Stimulated activated naive CD4-positive, alpha-beta T cell treated with Interleukin-2 at 50 U/mL for 16 hours (primary cell): ENCODE measurements around the gene KIZ.

Source experiments
- DNase-seq: peaks from one replicate; lab custom pipeline; 2025; lab: John Stamatoyannopoulos, UW

KIZ gene, protein sequence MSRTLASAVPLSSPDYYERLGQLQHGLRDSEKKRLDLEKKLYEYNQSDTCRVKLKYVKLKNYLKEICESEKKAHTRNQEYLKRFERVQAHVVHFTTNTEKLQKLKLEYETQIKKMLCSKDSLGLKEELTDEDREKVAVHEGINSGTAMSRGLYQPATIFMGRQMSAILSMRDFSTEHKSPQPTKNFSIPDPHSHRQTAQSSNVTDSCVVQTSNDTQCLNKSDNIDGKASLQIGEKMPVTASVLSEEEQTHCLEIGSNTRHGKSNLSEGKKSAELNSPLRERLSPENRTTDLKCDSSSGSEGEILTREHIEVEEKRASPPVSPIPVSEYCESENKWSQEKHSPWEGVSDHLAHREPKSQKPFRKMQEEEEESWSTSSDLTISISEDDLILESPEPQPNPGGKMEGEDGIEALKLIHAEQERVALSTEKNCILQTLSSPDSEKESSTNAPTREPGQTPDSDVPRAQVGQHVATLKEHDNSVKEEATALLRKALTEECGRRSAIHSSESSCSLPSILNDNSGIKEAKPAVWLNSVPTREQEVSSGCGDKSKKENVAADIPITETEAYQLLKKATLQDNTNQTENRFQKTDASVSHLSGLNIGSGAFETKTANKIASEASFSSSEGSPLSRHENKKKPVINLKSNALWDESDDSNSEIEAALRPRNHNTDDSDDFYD

DNA sequence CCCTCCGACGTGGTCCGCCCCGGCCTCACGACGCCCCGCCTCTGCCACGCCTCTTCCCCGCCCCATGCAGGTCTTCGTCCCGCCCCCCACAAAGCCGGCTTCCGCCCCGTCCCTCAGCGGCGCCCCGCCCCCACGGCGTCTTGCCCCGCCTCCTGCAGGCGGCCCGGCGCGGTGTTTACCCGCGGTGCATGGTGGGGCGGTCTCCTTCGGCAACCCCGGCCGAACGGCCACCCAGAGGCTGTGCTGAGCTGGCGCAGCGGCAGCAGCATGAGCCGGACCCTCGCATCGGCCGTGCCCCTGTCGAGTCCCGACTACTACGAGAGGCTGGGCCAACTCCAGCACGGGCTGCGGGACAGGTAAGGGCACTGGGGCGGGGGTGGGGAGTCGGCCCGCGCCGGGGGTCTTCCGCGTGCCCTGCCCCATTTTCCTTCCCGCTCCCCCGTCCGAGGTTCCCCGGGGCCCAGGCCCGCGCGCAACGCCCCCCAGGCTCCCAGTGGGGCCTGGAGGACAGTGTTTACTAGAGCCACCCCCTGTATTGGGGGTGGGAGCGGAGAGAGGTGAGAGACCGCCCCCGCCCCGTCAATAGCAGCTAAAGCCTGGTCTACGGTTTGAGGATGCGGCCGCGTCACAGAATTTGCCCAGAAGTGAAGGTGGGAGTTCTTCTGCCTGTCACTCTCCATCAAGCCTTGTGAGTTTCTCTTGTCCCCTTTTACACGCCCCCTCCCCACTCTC lies at the start of gene KIZ:
KIZ (plus strand) TSS at position 234 of the 732 bp plus-strand sequence; CDS start at position 268, 34 bp downstream.
- DNase-seq = peak; percentile 96

DNA sequence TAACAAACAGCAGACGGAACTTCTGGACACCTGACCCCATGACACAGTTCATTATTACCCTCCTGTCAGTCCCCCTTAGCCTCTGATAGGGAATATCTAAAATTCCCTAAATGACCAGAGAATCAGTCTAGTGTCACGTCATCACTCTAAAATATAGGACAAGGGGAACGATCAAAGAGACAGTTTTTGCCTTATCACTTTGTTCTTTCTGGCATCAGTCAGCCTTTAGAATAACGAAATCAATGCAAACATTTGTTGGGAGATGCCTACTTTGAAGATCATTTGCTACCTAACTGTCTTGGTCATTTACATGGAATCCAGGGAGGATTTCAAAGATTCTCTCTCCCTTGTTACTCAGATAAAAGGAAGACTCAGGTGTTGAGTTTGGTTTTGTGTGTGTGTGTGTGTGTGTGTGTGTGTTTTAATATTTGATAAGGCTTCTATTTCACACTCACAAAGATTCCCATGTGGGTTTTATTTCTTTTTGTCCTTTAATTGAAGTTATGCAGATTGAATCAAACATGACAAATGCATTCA lies 48.0 kb upstream of the KIZ start:
- DNase-seq = no peak

DNA sequence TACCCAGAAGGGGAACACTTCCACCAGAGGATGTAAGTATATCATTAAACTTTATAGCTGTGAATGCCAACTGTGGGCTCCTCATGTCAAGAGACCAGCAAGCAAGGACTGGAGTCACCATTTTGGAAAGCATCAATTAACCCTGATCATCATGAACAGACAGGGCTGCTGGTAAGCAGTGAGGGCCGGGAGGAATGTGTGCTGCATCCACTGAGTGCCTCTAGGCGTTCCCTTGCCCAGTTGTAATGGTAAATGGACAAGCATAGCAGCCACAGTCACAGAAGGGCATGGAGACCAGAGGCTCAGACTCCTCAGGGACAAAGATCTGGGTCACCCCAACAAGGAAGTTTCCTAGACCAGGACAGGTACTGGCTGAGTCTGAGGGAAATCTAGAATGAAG lies 43.3 kb upstream of the KIZ start:
- no peak for DNase-seq

DNA sequence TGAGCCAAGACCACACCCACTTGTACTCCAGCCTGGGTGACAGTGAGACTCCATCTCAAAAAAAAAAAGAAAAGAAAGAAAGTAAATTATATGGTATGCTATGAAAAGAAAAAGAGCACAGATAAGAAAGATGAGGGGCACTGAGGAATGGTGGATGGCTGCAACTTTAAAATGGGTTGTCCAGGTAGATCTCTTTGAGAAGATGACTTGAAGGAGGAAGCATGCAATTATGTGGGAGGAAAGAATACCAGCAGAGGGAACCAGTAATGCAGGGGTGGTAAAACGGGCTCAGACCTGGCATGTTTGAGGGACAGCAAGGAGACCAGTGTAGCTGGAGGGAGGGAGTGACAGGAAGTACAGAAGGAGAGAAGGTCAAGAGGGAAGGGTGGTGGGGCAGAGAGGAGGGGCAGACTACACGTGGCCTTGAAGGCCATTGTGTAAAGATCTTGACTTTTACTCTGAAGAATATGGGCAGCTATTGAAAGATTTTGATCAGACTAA lies 42.0 kb upstream of the KIZ start:
- no peak for DNase-seq

DNA sequence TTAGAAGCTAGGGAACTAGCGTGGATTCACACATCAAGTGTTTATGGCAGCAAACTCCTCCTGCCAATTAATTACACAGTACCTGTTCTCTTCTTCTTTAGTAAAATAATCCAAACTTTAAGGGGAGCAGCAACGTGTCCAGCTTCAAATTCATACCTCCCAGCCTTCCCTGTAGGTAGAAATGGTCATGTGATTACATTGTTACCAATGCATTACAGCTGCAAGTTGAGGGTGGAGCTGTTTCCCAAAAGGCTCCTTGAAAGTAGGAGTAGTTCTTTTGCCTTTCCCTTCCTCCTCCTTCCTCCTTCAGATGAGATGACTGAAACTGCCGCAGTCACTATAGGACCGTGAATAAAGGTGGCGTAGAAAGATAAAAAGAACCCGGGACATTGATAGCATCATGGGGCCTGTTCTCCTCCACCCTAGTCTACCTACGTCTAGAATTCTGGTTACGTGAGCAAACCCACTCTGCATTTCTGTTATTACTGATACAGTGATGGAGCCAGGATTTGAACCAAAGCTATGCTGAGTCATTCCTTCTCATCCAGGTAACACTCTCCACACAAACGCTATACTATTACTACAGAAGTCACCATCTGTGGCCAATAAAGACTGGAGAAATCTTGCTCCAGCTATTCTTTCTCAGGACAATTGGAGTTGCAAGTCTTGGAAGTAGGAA lies 37.9 kb upstream of the KIZ start:
- DNase-seq = no peak

DNA sequence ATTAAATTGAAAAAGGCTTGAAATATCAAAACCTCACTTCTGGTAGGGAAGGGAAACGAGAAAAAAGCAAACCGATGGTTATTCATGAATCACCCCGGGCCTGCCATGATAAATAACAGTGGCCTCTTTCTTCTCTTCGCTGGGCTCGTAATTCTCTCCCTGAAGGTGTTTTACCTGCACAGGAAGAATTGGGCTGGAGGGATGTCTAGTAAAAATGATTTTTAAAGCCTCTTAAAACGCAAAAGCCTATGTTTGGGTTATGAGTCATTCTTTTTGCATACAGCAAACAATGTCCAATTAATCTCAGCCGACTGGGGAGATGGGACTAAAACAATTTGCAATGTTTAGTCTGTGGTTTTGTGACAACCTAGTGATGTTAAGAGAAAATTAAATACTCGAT lies 36.5 kb upstream of the KIZ start:
- no peak for DNase-seq

DNA sequence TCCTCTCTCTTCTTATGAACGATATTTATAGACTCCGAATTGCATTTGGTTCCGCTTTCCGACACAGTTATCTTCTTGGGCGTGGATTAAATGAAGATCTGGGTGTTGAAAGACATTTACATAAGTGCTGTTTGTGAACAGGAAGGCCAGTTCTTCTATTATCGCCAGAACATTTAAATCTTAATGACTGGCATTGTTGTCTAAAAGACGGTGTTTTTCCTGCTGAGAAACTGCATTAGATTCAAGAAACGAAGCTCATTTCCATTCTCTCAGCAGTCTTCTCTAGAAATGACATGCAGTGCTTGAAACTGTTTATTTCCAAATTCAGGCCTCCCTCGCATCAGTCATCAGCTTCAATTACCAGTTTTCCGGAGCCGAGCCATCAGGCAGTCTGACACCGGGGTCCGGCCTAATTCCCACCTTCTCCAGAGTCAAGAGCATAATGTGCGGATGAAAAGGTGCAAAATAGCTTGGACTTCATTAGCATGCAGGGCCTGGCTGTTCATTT lies 35.7 kb upstream of the KIZ start:
- no peak for DNase-seq

DNA sequence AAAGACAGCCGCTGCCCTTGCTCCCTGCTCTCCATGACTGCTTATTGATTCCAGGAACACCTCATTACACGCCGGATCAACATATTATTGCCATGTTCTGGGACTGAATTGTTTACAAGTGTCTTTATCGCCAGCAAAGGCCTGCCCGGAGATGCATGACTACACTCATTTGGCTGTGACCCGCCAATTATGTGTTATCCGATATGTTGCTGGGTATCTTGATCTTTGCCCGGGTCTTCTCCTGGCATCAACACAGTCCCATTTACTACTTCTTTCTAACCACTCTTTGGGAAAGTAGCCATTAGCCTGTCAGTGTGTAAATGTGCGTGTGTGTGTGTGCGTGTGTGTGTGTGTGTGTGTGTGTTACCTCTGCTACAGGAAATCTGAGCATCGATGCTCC lies 35.2 kb upstream of the KIZ start:
- no peak for DNase-seq

DNA sequence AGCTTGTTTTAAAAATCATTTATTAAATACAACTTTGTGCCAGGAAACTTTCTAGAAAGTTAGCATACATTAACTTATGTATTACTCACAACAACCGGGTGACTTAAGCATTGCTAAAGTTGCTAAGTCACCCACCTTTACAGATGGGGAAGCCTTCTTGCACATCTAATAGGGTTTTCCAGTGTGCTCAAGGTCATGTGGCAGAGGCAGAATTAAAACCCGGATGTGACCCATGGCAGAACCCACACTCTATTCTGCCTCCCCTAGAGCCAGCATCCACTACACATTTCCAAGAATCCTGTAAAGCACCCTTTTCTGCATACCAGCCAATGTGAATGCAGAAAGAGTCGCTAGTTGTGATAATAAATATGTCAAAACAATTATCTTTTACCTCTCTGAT lies 33.1 kb upstream of the KIZ start:
- DNase-seq = no peak

DNA sequence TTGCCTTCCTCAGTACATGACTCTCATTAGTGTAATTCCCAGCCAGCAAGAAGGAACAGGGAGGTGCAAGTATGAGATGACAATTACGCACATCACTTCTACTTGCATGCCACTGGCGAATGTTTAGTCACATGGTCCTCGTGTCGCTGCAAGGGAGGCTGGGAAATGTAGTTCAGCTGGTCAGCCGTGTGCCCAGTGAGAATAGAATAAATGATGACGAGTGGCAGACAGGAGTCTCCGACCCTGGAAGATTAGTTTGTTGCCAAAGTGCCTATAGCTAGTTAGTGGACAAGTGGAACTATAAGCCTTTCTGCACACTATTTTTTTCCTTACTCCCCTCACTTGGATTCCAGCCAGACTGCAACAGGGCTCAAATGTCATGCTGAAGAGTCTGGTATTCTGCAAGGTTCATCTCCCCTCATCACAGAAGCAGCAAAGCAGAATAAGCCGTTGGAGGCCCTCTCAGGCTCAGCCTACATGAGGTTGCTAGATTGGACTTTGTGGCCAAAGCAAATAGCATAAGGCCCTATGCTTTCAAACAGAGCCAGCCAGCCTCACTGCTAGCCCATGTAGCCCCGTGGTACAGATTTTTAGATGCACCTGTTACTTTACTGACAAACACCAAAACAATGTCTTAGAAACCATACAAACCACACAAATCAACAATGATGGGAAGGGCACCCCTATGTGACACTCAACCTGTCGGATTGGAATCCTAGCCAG lies 29.4 kb upstream of the KIZ start:
- DNase-seq = no peak

DNA sequence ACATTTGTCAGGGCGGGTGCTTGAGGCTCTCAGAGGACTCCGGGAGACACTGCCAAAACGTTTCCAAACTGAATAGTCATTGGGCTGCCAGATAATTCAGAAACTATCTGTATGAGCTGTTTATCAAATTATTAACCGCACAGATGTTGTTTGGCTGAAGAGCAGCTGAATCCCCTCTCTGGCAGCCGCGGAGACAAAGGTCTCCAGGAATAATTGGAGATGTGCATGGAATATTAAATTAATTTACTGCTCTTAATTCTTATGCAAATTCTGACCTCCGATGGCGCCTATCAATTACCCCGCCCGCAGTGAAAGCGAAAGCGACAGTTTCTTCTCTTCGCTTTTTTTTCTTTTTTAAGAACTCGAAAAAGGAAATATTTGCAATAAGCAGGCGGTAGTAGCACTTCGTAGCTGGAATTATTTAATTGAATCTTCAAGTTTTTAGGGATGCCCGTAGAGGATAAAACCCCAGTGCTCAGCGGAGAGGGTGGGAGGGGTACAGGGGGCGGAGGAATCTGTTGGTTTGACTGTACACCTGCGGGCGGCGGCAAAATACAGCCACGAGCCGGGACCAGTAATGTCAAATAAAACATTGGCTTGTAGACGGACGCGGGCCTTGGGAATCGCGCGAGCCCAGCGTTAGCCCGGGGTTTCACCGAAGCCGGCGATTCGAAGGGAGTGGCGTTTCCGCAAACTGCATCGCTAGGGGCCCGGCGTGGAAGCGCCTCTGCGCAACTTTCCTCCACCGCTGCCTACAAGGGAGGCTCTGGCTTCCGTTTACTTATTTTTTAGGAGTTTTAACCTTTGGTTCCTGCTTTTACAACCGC lies 25.9 kb upstream of the KIZ start:
- DNase-seq = peak; percentile 33

DNA sequence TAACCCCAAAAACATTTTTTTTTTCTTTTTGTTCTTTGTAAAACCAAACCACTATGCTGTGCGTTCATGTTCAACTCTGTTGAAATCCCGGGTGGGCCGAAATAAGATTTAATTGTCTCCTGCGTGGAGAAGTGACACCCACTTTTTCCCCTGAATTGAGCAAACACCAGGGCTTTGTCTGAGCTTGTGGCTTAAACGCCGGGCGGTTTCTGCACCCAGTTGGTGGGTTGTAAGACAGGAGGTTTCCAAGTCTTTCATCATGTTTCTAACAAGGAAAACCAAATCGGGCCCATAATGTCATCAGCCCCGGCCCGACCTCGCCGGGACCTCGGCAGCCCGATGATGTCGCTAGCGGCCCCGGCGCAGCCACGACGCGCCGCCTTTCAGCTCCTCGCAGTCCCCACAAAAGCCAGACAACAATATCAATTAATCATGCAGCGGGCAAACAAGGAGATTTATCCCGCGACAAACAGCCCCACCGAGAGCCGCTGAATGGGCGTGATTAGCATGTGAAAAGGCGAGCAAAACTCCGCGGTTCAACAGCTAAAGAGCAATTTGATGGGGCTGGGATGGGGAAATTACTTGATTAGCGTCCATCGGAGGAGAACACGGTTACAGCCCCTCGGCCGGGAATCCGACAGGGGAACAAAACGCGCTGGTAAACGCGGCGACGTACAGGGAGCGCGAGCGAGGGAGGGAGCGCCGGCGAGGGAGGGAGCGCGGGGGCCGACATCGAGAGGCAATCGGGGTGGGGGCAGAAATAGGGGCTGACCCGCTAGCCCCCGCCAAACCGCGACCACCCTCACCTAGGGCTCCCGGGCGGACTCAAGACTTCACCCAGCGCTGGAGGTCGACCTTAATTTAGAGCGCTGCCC lies 25.1 kb upstream of the KIZ start:
- DNase-seq = no peak

DNA sequence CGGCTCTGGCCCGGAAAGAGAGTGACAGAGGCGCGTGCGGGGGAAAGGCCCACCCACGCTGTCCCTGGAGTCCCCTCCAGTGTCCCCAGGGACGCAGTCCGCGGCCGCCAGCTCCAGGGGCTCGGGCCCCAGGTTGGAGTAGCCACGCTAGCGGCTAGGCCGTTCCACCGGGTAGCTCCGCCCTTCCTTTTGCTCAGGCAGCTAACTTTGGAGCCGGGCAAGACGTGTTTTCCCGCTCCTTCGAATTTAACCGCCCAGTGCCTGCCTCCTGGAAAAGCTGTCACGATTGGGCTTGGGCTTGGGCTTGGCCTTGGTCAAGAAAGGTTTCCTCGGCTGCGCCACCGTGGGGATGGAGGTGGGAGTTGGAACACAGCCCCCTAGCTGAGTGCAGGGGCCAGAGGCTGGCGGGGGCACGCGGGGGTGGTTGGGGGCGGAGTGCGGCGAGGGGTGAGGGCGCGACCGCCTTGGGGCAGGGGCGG lies 24.4 kb upstream of the KIZ start:
- no peak for DNase-seq

DNA sequence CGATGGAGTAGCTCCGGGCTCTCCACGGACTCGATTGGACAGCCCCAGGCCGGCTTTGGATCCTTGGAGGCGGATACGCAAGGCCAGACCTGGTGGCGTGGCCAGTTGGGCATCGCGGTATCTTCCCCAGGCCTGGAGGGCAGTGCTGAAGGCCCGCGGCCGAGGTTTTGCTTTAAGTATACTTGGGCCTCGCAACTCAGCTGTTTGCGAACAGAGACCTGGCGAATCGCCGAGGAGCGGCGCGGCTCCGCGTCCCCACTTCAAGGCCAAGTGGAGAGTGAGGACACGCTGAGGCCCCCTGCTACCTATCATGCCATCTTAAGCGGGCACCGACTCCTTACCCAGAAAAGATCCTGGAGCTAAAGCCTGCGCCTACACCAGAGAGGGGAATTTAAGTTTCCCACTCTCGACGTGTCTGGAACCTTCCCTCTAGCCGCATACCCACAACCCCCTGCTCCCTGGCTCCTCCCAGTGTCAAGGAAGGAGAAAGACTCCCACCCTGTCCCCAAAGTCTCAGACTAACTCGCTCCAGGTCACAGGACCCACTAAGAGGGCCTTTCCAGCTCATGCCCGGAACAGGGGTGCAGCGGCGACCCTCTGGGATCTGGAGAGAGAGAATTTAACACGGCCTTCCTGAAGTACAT lies 23.8 kb upstream of the KIZ start:
- no peak for DNase-seq

DNA sequence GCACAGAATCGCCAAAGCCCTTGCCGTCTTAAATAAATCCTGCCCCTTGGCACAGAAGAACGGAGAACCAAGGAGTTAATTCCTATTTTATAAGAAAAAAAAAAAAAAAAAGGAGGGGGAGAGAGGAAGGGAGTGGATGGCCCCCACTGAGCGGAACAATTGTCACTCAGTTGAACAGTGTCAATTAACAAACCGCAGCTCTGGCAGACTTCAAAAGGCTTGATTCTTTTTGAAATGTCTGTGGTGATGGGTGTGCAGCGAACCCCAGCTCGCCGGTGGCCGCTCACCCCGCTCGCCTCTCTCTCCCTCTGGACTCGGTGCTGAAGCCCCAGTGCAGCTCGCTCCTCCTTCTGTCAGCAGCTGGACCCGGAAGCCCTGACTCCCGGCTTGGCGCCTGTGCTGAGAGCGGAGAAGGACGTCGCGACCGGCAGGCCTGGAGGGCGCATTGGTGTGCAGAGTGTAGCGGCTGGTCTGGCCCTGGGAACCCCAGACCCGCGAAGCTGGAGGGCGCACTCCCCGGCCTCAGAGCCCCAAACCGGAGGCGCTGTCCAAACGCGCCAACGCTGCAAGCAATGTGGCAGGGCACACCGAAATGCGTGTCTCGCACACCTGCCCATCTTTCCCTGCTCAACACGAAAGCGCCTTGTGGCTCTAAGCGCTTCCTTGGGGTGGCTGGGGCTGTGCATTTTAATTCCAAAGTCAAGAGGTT lies 23.1 kb upstream of the KIZ start:
- no peak for DNase-seq

DNA sequence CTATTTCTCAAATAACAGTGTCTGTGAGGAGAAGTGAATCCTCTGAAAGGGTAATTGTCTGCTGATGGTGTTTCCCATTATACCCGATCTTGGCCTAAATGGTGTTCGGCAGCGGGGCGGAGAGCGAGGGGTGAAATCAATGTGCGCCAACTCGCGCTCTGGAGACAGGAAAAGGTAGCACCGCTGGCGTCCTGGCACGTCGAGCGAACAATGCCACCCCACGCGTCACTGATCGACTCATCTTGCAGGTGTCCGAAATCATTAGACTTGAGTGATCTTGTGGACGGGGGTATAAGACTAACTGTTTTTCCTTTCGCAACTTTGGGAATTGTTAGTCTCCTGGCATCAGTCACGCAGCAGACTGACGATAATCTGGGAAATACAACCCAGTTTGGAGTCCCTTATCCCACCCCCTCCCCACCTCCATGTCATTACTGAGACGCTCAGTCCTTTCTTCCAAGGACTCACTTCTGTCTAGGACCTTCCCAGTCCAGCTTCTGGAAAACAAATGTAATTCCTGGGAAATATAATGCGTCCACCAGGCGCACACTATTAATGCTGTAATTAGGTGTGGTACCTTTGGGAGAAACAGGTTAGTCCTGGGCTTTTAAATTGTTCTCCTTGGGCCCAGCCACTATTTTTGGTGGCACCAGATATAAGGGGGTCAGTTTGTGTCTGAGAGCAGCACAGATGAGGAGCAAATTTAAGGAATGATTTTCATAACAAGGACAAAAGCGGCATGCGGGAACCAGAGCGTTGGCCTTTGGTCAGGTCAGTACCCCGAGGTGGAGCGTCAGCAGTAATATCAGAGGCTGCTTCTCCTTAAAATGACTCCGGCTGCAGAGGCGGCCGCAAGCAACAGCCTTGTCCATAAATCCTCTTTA lies 22.1 kb upstream of the KIZ start:
- no peak for DNase-seq

DNA sequence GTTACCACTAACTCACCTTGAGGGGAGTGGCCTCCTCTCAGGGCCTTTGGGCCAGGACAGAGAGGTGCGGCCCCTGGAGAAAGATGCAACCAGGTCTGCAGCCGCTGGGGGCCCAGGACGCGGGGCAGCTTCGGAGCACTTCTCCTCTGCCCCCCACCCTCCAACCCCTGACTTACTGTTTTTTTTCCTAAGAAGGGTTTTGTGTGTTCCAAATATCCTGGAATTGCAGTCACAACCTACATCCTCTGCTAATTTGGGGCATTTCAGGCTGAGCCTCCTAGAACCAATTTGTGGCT lies 21.5 kb upstream of the KIZ start:
- DNase-seq = no peak
